ENCODE measurements around the gene DNAH11. TPM values are rescaled to one million over a fixed set of nuclear protein-coding genes. Genes with fewer than 3 reads are reported as not detected.

The DNAH11 gene
- total and polyA plus RNA-seq, 2 of the 4 experiments (the other 2 are of a cell fraction) = not detected

- no peak overlapping the region for H2AFZ ChIP-seq (replicated peaks; ENCODE audit: low read length, poor library complexity)
- no peak for TF ChIP-seq RCOR1 (IDR thresholded peaks at IDR 0.05; ENCODE audit: insufficient replicate concordance, low read length)
- TF ChIP-seq USF2 (IDR thresholded peaks at IDR 0.05; ENCODE audit: low read depth, low read length) = no peak
- TF ChIP-seq MXI1 (IDR thresholded peaks at IDR 0.05; ENCODE audit: borderline replicate concordance, low read depth, low read length) = no peak
- no peak for TF ChIP-seq MAFK (IDR thresholded peaks at IDR 0.05; ENCODE audit: low read depth, low read length)
- TF ChIP-seq ELK1 (IDR thresholded peaks at IDR 0.05; ENCODE audit: borderline replicate concordance, low read depth, low read length) = no peak
- TF ChIP-seq CHD1 (IDR thresholded peaks at IDR 0.05; ENCODE audit: low read depth, low read length) = no peak
- no peak for TF ChIP-seq BHLHE40 (IDR thresholded peaks at IDR 0.05; ENCODE audit: low read depth, low read length)
- no peak for TF ChIP-seq RFX5 (IDR thresholded peaks at IDR 0.05; ENCODE audit: low read depth, low read length)
- TF ChIP-seq RAD21 (IDR thresholded peaks at IDR 0.05; ENCODE audit: low read length) = no peak
- TF ChIP-seq POLR2A (IDR thresholded peaks at IDR 0.05; ENCODE audit: low read depth, low read length) = no peak
- no peak for TF ChIP-seq FOS (IDR thresholded peaks at IDR 0.05; ENCODE audit: low read depth, low read length)
- TF ChIP-seq NFE2L2 (IDR thresholded peaks at IDR 0.05; ENCODE audit: low read depth, low read length) = no peak
- no peak for TF ChIP-seq SMC3 (IDR thresholded peaks at IDR 0.05; ENCODE audit: low read depth, low read length)
- TF ChIP-seq MAZ (IDR thresholded peaks at IDR 0.05; ENCODE audit: borderline replicate concordance, low read depth, low read length) = no peak
- TF ChIP-seq CEBPB (IDR thresholded peaks at IDR 0.05; ENCODE audit: low read depth, low read length) = no peak
- TF ChIP-seq CTCF (conservative IDR thresholded peaks at IDR 0.05; ENCODE audit: low read depth, low read length) = no peak
- ATAC-seq (ENCODE audit: low read depth) = no peak
- H4K5ac ChIP-seq (ENCODE audit: low read depth, low read length) = no peak overlapping the region
- H2BK5ac ChIP-seq (ENCODE audit: low read depth, low read length, poor library complexity, severe bottlenecking) = no peak overlapping the region
- H4K8ac ChIP-seq (ENCODE audit: low read depth in 2 of 2, low read length in 2 of 2) = no peak overlapping the region
- H3K79me1 ChIP-seq (ENCODE audit: low read depth in 1 of 2, low read length in 2 of 2) = no peaks in the 10 kb centered on the region
- H4K20me1 ChIP-seq (ENCODE audit: insufficient read depth, low read length) = no peaks in the 10 kb centered on the region
- H3K56ac ChIP-seq (ENCODE audit: extremely low read depth, insufficient read depth, low read length) = no peak overlapping the region
- H2BK15ac ChIP-seq (ENCODE audit: low read depth, low read length) = no peak overlapping the region
- H3K27me3 ChIP-seq (ENCODE audit: control insufficient read depth, insufficient read depth, low read length) = no peaks in the 10 kb centered on the region
- H4K91ac ChIP-seq (ENCODE audit: insufficient read depth, low read depth, low read length) = no peak overlapping the region
- no CpG with 5 or more reads among the region's 1 CpG for WGBS, 2 experiments (ENCODE audit: extremely low coverage in 2 of 2, insufficient read length in 1 of 2)
- in situ Hi-C loops (cut with MboI; ENCODE audit: low sequenced_read_pairs) = no loop called here
- BruUV-seq (replicated peaks) = no TSS peak
- H2AK5ac ChIP-seq (ENCODE audit: low read depth, low read length) = no peak overlapping the region
- POLR2A ChIA-PET (ENCODE audit: unreplicated experiment) = no interaction called here
- no peaks in the 10 kb centered on the region for H3K9me3 ChIP-seq (ENCODE audit: control insufficient read depth, insufficient read depth, low read length)
- H3K4ac ChIP-seq (ENCODE audit: low read depth, low read length) = no peak overlapping the region
- H3K4me1 ChIP-seq (ENCODE audit: control insufficient read depth, insufficient read depth, low read length) = no peaks in the 10 kb centered on the region
- intact Hi-C loops (cut with micrococcal nuclease) = loop anchor here (5.0 kb wide), 1 partner anchor 67 kb away; no protein-coding TSS in a partner anchor
- H2BK120ac ChIP-seq (ENCODE audit: low read depth, low read length) = no peak overlapping the region
- no peak overlapping the region for H3K4me3 ChIP-seq (ENCODE audit: insufficient read depth, low read depth, low read length)
- dilution Hi-C loops (cut with HindIII; ENCODE audit: low sequenced_read_pairs, unreplicated experiment) = no loop called here
- CTCF ChIA-PET = interaction anchor here (0.7 kb wide), 1 partner anchor 9 kb away, joined by 3 read pairs; no protein-coding TSS in a partner anchor
- H3K14ac ChIP-seq (replicated peaks; ENCODE audit: low read depth, low read length) = no peak overlapping the region
- H3K36me3 ChIP-seq (ENCODE audit: control insufficient read depth, insufficient read depth, low read length) = no peaks in the 10 kb centered on the region
- DNase-seq = no peak
- no peaks in the 10 kb centered on the region for H3K9me1 ChIP-seq (ENCODE audit: insufficient read depth, low read length)
- no peak overlapping the region for H3K23ac ChIP-seq (ENCODE audit: low read depth, low read length)
- H2AK9ac ChIP-seq (replicated peaks; ENCODE audit: low read depth, low read length, poor library complexity) = no peak overlapping the region
- no peak overlapping the region for H2BK20ac ChIP-seq (ENCODE audit: low read depth, low read length)
- H3K4me2 ChIP-seq (ENCODE audit: low read depth, low read length) = no peak overlapping the region
- no peak overlapping the region for H3K18ac ChIP-seq (ENCODE audit: low read depth, low read length)
- no peak overlapping the region for H3K27ac ChIP-seq (ENCODE audit: insufficient read depth, low read length)
- no peak overlapping the region for H3K9ac ChIP-seq (ENCODE audit: low read depth, low read length)
These were observed 301.9 kb downstream of the DNAH11 start for GRCh38 chr7:21844742-21845141.

All from IMR-90 (cell line).